GM12892 (cell line): ENCODE measurements around the gene ANXA11.
"Not testable (repeated sequence)": the region's sequence is repeated elsewhere in the genome, so short reads cannot be mapped to it uniquely, and the experiment has no call there.

ENCODE experiments used
- POLR2A ChIP-seq: IDR thresholded peaks from 2 replicates; pipeline ENCODE4 v1.6.1; 2011; ENCODE audit warnings: low read depth, low read length, control low read depth
- POLR2AphosphoS5 ChIP-seq: IDR thresholded peaks from 2 replicates; pipeline ENCODE4 v1.6.1; 2011; ENCODE audit warnings: low read depth, low read length, control low read depth
- TAF1 ChIP-seq: IDR thresholded peaks from 2 replicates; pipeline ENCODE4 v1.6.1; 2011; ENCODE audit warnings: low read depth, mild to moderate bottlenecking, control low read depth, low read length, borderline replicate concordance

GRCh38 chr10:80244371-80244770 is 39.0 kb upstream of the ANXA11 start:
- TF ChIP-seq POLR2A, POLR2AphosphoS5, TAF1: not testable (repeated sequence)
